HG02642 (cell line): ENCODE results near the gene CHEK2.
"Not testable (repeated sequence)": the region's sequence is repeated elsewhere in the genome, so short reads cannot be mapped to it uniquely, and the experiment has no call there.

Experiments
- ATAC-seq: cut with Tn5 transposase; IDR thresholded peaks from one replicate; pipeline ENCODE4 v1.9.1; 2021; ENCODE audit warnings: mild to moderate bottlenecking; ENCODE audit not compliant: unreplicated experiment, poor library complexity

Gene CHEK2

DNA sequence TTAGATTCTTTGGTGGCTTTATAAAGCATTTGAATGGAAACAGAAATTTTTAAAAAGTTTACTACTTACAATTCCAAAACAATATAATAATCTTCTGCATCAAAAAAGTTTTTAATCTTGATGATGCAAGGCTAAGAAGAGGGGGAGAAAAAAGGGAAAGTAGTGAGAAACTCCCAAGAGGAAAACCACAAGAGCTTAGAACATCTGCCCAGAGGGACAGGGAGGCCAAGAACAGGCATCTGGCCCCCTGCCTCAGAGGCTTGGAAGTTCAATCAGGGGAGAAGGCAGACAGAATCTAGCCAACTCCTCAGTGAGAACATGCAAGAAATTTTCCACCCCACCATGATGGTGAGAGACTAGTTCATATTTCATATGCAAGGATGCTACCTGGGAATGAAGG is 38.2 kb downstream of the CHEK2 start:
- no peak for ATAC-seq

DNA sequence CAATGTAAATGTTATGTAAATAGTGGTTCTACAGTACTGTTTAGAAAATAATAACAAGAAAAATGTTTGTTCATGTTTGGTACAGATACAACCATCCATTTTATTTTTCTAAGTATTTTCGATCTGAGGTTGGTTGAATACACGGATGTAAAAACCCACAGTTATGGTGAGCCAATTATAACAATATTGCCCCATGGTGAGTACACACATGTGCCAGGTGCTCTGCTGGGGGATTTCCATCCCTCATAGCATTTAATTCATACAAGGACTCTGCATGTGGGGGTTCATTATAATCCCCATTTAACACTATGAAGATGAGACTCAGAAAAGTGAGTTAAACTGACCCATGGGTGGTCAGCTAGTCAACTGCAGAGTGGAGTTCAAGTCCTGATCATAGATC is 38.7 kb downstream of the CHEK2 start:
- no peak for ATAC-seq

DNA sequence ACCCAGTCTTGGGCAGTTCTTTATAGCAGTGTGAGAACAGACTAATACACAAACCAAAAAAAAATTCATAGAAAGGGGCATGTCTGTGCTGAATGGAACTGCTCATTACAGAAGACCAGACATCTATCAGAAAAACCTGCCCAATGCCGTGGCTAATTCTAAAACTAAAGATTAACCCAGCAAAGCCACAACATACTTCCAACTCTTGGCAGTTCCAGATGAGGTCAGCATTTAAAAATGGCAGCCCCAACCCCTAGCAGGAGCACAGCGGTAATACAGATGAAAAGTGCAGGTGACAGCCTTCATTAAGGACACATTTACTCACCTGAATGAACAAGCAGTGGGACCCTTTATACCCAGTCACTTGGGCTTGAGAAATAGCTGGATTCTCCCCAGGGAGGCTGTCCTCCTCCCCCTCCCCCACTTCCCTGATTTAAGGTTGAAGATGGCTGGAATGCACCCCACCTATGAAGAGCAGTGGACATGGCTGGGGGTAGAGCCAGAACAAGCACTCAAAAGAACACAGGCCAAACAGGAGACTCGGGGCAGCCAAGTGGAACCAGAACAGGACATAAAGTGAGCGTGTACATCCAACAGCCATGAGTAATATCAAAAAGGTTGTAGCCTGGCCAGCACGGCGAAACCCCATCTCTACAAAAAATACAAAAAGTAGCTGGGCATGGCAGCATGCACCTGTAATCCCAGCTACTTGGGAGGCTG is 48.4 kb downstream of the CHEK2 start:
- not testable (repeated sequence) for ATAC-seq

DNA sequence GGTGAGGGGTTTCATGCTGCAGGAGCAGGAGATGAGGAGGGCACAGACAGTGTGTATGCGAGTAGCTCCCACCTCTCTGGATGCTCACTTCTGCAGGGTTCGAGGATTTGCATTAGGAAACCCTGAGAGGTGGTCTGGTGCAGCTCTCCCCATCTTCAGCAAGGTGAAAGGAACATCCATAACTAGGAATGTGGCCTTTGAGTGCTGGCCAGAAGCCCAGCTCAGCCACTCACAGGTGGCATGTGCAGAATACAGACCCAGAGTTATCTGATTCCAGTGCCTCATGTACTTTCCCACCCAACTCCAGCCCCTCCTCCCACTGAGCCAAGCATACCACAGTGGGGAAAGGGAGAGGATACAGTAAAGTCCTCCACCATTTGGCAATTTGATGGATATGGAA is 51.8 kb downstream of the CHEK2 start:
- not testable (repeated sequence) for ATAC-seq

DNA sequence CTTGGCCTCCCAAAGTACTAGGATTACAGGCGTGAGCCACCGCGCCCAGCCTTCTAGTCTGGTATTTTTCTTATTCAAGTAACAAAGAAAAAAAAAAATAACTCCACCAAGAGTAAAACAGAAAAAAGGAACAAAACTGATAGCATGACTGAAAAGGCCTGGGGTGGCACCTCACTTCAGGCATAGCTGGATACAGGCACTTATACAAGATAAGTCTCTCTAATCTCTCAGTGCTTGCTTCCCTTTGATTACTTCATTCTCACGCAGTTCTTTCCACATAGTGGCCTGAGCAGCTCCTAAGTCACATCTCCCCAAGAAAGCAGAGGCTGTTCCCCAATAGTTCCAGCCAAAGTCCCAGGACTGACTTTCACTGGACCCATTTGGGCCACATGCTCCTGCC is 58.7 kb downstream of the CHEK2 start:
- not testable (repeated sequence) for ATAC-seq

DNA sequence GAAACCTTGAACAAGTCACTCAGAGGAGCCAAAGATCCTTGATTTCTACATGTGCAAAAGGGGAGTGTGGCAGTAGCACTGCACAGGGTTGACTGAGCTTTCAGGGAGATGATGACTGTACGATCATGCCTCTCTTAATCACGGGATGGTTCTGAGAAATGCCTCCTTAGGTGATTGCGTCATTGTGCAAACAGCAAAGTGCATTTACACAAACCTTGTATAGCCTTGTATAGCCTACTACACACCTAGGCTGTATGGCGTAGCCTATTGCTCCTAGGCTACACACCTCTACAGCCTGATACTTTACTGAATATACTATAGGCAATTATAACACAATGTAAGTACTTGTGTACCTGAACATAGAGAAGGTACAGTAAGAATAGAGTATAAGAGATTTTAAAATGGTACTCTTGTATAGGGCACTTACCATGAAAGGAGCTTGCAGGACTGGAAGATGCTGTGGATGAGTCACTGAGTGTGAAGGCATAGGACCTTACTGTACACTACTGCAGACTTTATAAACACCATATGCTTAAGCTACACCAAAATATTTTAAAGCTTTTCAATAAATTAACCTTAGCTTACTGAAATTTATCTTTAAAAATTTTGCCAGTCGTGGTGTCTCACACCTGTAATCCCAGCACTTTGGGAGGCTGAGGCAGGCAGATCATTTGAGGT is 60.7 kb downstream of the CHEK2 start:
- ATAC-seq = not testable (repeated sequence)

DNA sequence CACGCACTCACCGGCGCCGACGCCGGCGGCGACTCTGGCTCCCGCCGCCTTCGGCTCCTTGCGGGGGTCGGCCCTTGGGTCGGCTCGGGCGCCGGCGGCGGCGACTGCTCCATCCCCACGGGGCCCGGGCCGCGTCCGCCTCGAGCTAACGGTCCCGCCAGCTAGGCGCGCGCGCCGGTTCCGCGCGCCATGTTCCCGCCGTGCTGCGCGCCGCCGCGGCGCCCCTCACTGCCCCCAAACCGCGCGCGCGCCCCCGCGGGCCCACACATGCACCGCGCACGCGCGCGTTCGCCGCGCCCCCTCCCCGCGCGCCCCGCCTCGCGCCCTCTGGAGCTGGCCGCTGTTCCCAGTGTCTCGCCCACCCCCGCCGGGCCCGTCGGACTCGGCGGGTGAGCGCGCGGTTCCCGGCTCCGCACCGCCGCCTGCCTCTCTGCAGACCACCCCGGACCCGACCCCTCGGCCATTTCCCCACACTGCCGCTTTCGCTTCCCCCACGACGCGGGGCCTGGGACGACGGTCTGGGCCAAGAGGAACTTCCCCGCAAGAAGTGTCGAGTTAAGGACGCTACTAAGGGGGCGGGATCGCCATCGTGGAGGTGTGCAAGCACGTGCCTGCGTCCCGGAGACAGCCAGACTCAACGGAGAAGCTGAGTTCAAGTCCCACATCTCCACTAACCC is 61.9 kb downstream of the CHEK2 start, which contains the start of gene TTC28:
Gene TTC28, minus strand, starts transcription at position 230 of the 677 bp plus-strand sequence. Its CDS starts 117 bp downstream, at position 113.
- not testable (repeated sequence) for ATAC-seq

- ATAC-seq = not testable (repeated sequence)
These were observed 62.6 kb downstream of the CHEK2 start for GRCh38 chr22:28678778-28679610.

- ATAC-seq = not testable (repeated sequence)
These were observed 63.5 kb downstream of the CHEK2 start for GRCh38 chr22:28678170-28678569.

- peak; percentile 61 for ATAC-seq
These were observed 67.5 kb downstream of the CHEK2 start for GRCh38 chr22:28674121-28674563.

GRCh38 chr22:28670756-28671155 is 70.9 kb downstream of the CHEK2 start:
- ATAC-seq = no peak

DNA sequence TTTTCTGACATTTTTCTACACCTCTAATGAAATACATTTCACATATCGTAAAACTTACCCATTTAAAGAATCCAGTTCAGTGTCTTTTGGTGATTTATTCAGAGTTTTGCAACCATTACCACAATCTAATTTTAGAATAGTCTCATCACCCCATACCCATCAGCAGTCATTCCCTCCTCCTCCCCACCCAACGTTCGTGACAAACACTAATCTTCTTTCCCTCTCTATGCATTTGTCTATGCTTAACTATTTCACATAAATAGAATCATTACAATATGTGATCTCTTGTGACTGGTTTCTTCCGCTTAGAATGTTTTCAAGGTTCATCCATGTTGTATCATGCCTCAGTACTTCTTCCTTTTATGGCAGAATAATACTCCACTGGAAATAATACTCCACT is 71.5 kb downstream of the CHEK2 start:
- no peak for ATAC-seq

GRCh38 chr22:28669387-28669786 is 72.2 kb downstream of the CHEK2 start:
- ATAC-seq = no peak

GRCh38 chr22:28663569-28663942 is 78.1 kb downstream of the CHEK2 start:
- not testable (repeated sequence) for ATAC-seq

DNA sequence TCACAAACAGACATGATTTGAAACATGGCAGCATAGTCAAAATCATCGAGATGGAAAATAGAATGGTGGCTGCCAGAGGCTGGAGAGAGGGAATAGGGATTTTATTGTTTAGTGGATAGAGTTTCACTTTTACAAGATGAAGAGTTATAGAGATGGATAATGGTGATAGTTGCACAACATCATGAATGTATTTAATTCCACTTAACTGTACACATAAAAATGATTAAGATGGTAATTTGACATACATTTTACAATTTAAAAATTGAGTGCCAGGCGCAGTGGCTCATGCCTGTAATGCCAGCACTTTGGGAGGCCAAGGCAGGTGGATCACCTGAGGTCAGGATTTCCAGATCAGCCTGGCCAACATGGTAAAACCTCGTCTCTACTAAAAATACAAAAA is 83.2 kb downstream of the CHEK2 start:
- no peak for ATAC-seq

DNA sequence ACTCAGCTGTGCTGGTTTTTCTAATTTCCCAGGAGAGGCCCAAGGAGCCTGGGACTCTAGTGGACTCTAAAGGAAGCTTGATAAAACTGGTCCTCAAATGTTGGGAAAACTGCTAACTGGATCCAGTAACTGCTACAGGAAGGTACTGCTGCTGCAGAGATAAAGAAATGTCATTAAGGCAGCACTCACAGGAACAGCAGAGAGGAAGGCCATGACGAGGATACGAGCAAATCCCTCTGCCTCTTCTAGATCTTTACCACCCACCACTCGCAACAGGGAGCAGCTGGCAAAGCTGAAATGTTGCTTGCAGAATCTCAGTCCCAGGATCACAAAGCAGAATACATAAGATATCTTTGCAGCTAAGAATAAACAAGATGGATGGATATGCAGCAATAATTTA is 85.4 kb downstream of the CHEK2 start:
- ATAC-seq = no peak

GRCh38 chr22:28650463-28650862 is 91.2 kb downstream of the CHEK2 start:
- ATAC-seq = no peak

DNA sequence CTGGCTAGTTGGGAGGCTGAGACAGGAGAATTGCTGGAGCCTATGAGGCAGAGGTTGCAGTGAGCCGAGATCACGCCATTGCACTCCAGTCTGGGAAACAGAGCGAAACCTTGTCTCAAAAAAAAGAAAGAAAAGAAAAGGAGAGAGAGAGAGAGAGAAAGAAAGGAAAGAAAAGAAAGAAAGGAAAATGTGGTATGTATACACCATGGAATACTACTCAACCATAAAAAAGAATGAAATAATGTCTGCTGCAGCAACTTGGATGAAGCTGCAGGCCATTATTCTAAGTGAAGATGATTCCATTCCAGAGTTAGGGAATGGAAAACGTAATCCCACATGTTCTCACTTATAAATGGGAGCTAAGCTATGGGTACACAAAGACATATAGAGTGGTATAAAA is 92.8 kb downstream of the CHEK2 start:
- no peak for ATAC-seq

DNA sequence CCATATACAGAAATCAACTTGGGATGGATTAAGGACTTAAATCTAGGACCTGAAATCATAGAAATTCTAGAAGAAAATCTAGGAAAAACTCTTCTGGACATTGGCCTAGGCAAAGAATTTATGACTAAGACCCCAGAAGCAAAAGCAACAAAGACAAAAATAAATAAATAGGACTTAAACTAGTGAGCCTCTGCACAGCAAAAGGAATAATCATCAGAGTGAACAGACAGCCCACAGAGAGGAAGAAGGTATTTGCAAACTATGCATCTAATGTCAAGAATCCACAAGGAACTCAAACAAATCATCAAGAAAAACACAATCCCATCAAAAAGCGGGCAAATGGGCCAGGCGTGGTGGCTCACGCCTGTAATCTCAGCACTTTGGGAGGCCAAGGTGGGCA is 94.4 kb downstream of the CHEK2 start:
- ATAC-seq = no peak

GRCh38 chr22:28639321-28639720 is 102.3 kb downstream of the CHEK2 start:
- no peak for ATAC-seq
